Upper lobe of left lung (tissue), 6 donors: ENCODE data around the gene MED6. TPM values are rescaled to one million over a fixed set of nuclear protein-coding genes. Genes with fewer than 3 reads are reported as not detected.

Source experiments
- ATAC-seq, 2 donors: fragments of 200-7000 bp; cut with Tn5 transposase; one replicate each; pipeline ENCODE4 v1.9.1; 2022; ENCODE audit warnings: mild to moderate bottlenecking in 2 of 2, moderate library complexity in 2 of 2; ENCODE audit not compliant: low FRiP score in 2 of 2
- DNase-seq, 2 donors: peaks; one replicate each; pipeline ENCODE4 v3.0.0-alpha.2; 2019 to 2020
- H3K27ac ChIP-seq, 4 donors: fragments of 200-600 bp; sonication (generic); one replicate each; pipeline ENCODE4 v1.5.1; 2016 to 2019
- H3K27me3 ChIP-seq, 4 donors: fragments of 200-600 bp; sonication (generic); one replicate each; pipeline ENCODE4 v1.5.1; 2017 to 2019
- H3K36me3 ChIP-seq, 4 donors: fragments of 200-600 bp; sonication (generic); one replicate each; pipeline ENCODE4 v1.5.1; 2016 to 2019
- H3K4me1 ChIP-seq, 4 donors: fragments of 200-600 bp; sonication (generic); one replicate each; pipeline ENCODE4 v1.5.1; 2018 to 2019
- H3K4me3 ChIP-seq, 4 donors: fragments of 200-600 bp; sonication (generic); one replicate each; pipeline ENCODE4 v1.5.1; 2017 to 2019; ENCODE audit warnings: mild to moderate bottlenecking in 2 of 4, moderate library complexity in 1 of 4
- H3K9me3 ChIP-seq, 4 donors: fragments of 200-600 bp; sonication (generic); one replicate each; pipeline ENCODE4 v1.5.1; 2018 to 2019
- CTCF ChIP-seq, 6 experiments: fragments of 450-650 bp in 4 of 6; fragments of 200-600 bp in 2 of 6; sonication (generic) in 2 of 6; IDR thresholded peaks; one replicate each; pipeline ENCODE4 v1.5.1; 2016 to 2019; ENCODE audit warnings: antibody characterized with exemption in 6 of 6
- EP300 ChIP-seq, 4 donors: sonication (generic); formaldehyde crosslinking; IDR thresholded peaks; one replicate each; pipeline ENCODE4 v1.5.1; 2017; ENCODE audit warnings: antibody characterized with exemption in 4 of 4, control low read depth in 2 of 4
- POLR2A ChIP-seq, 4 donors: fragments of 450-650 bp; IDR thresholded peaks; one replicate each; pipeline ENCODE4 v1.5.1; 2016 to 2017; ENCODE audit warnings: antibody characterized with exemption in 4 of 4, mild to moderate bottlenecking in 2 of 4
- POLR2AphosphoS5 ChIP-seq, 2 donors: sonication (generic); formaldehyde crosslinking; IDR thresholded peaks; one replicate each; pipeline ENCODE4 v1.5.1; 2017; ENCODE audit warnings: antibody characterized with exemption in 2 of 2
- WGBS, 2 donors: methylation state at CpG; one replicate each; pipeline ENCODE4 v1.1.5; 2017 to 2018; 5-methylcytosine and 5-hydroxymethylcytosine counted together
- total RNA-seq, 6 donors: library from RNA; depleted of rRNA in 4 of 6; stranded (reverse); fragments of >200 nt in 4 of 6; gene quantifications; one replicate each; pipeline versions ENCODE4 v1.1.0 to v1.2.1, GENCODE V29; 2016 to 2021
- donor health status: DM: no; HTN: no; CAD: no; lungs with moderate emphysema.
- donor health status: DM: no; HTN: yes; CAD: no; lungs with severe emphysema.

Gene MED6
- total RNA-seq, 6 donors from 2014 or later = 17.9 to 56.5 (median 23.4) TPM

- peaks cover 29 to 72% (median 49%) of the 10 kb centered on the region in 4 donors for H3K36me3 ChIP-seq
- 95 to 98% methylated on average over 9 of the region's 9 CpGs for WGBS, 2 donors
These were observed 6.0 kb downstream of the MED6 start for GRCh38 chr14:70594461-70594860.

GRCh38 chr14:70585231-70585630, 15.2 kb downstream of the MED6 start:
- Histone ChIP-seq H3K4me3 (no peak overlapping the region), H3K27me3 (no peaks in the 10 kb centered on the region), H3K27ac (no peak overlapping the region), H3K4me1 (no peaks in the 10 kb centered on the region), H3K36me3 (peaks cover 33 to 100% (median 68%) of the 10 kb centered on the region in 4 donors), H3K9me3 (no peaks in the 10 kb centered on the region)
- DNase-seq = no peak
- TF ChIP-seq POLR2A (IDR thresholded peaks at IDR 0.05) = no peak
- no peak for TF ChIP-seq CTCF (IDR thresholded peaks at IDR 0.05)
- no peak for TF ChIP-seq POLR2AphosphoS5 (IDR thresholded peaks at IDR 0.05)
- TF ChIP-seq EP300 (IDR thresholded peaks at IDR 0.05) = no peak
- WGBS, 2 donors = 74 to 91% methylated on average over 3 of the region's 3 CpGs
- no peak for ATAC-seq

More at GRCh38 chr14:70594461-70594860, 6.0 kb downstream of the MED6 start:
- H3K27me3 ChIP-seq = no peaks in the 10 kb centered on the region
- no peak for TF ChIP-seq CTCF (IDR thresholded peaks at IDR 0.05)
- peaks cover 7 to 9% (median 8%) of the 10 kb centered on the region in 4 donors for H3K4me1 ChIP-seq
- no peak overlapping the region for H3K27ac ChIP-seq
- H3K9me3 ChIP-seq = no peaks in the 10 kb centered on the region
- ATAC-seq (no peak), DNase-seq (peak in 1 of 2 donors; percentile 52)
- H3K4me3 ChIP-seq = no peak overlapping the region

- no peak overlapping the region for H3K4me3 ChIP-seq
- peak overlapping the region in 1 of 4 donors; percentile 55 for H3K27ac ChIP-seq
- H3K27me3 ChIP-seq = no peaks in the 10 kb centered on the region
- TF ChIP-seq EP300 (IDR thresholded peaks at IDR 0.05) (no peak), CTCF (IDR thresholded peaks at IDR 0.05) (no peak), POLR2AphosphoS5 (IDR thresholded peaks at IDR 0.05) (no peak), POLR2A (IDR thresholded peaks at IDR 0.05) (no peak)
- H3K9me3 ChIP-seq = no peaks in the 10 kb centered on the region
- DNase-seq = no peak
- ATAC-seq = no peak
- 69 to 77% methylated on average over 2 of the region's 2 CpGs for WGBS, 2 donors
- H3K36me3 ChIP-seq = peaks cover 9 to 31% (median 12%) of the 10 kb centered on the region in 4 donors
- no peaks in the 10 kb centered on the region for H3K4me1 ChIP-seq
These were observed 23.6 kb downstream of the MED6 start for GRCh38 chr14:70576891-70577290.

- Histone ChIP-seq H3K27me3 (no peaks in the 10 kb centered on the region), H3K9me3 (no peaks in the 10 kb centered on the region), H3K36me3 (peaks cover 0 to 2% (median 0%) of the 10 kb centered on the region in 4 donors), H3K4me1 (no peaks in the 10 kb centered on the region), H3K4me3 (no peak overlapping the region), H3K27ac (no peak overlapping the region)
- no peak for ATAC-seq
- no peak for DNase-seq
- TF ChIP-seq POLR2A (IDR thresholded peaks at IDR 0.05) (no peak), CTCF (IDR thresholded peaks at IDR 0.05) (no peak), POLR2AphosphoS5 (IDR thresholded peaks at IDR 0.05) (no peak), EP300 (IDR thresholded peaks at IDR 0.05) (no peak)
- 100% methylated on average over 1 of the region's 1 CpG for WGBS, 2 donors
These were observed 27.4 kb downstream of the MED6 start for GRCh38 chr14:70573050-70573449.

- Histone ChIP-seq H3K4me1 (no peaks in the 10 kb centered on the region), H3K36me3 (peaks cover 0 to 13% (median 3%) of the 10 kb centered on the region in 4 donors), H3K4me3 (no peak overlapping the region), H3K27ac (no peak overlapping the region), H3K9me3 (no peaks in the 10 kb centered on the region), H3K27me3 (no peaks in the 10 kb centered on the region)
- ATAC-seq (no peak), DNase-seq (no peak)
- no peak for TF ChIP-seq EP300 (IDR thresholded peaks at IDR 0.05)
- TF ChIP-seq CTCF (IDR thresholded peaks at IDR 0.05) = no peak
- TF ChIP-seq POLR2AphosphoS5 (IDR thresholded peaks at IDR 0.05) = no peak
- TF ChIP-seq POLR2A (IDR thresholded peaks at IDR 0.05) = no peak
- 92 to 96% methylated on average over 2 of the region's 2 CpGs for WGBS, 2 donors
These were observed 29.3 kb downstream of the MED6 start for GRCh38 chr14:70571139-70571538.
